H9 (cell line): ENCODE data around the gene PCDHGB1. TPM values are rescaled to one million over a fixed set of nuclear protein-coding genes. Genes with fewer than 3 reads are reported as not detected.

ENCODE experiments used
- DNase-seq: peaks from one replicate; pipeline ENCODE4 v3.0.0-alpha.2; 2017
- H2AFZ ChIP-seq: one replicate; pipeline ENCODE4 v1.6.1; 2013; ENCODE audit warnings: mild to moderate bottlenecking, low read length, control low read depth, moderate library complexity
- H2AK5ac ChIP-seq: 2 replicates; pipeline ENCODE4 v1.6.1; 2013; ENCODE audit warnings: low read length, control low read depth, mixed read lengths; ENCODE audit not compliant: insufficient read length
- H2BK120ac ChIP-seq: one replicate; pipeline ENCODE4 v1.6.1; 2013; ENCODE audit warnings: low read depth, mild to moderate bottlenecking, low read length, control low read depth, inconsistent platforms; ENCODE audit not compliant: poor library complexity, severe bottlenecking
- H2BK12ac ChIP-seq: 2 replicates; pipeline ENCODE4 v1.6.1; 2013; ENCODE audit warnings: low read length, control low read depth, mixed read lengths, low read depth; ENCODE audit not compliant: insufficient read length
- H2BK15ac ChIP-seq: 2 replicates; pipeline ENCODE4 v1.6.1; 2013; ENCODE audit warnings: low read depth, low read length, control low read depth
- H2BK20ac ChIP-seq: one replicate; pipeline ENCODE4 v1.6.1; 2013; ENCODE audit warnings: low read depth, mild to moderate bottlenecking, low read length, control low read depth, inconsistent platforms; ENCODE audit not compliant: poor library complexity, severe bottlenecking
- H2BK5ac ChIP-seq: 2 replicates; pipeline ENCODE4 v1.6.1; 2013; ENCODE audit warnings: low read length, control low read depth, mixed read lengths; ENCODE audit not compliant: insufficient read length
- H3K14ac ChIP-seq: 2 replicates; pipeline ENCODE4 v1.6.1; 2013; ENCODE audit warnings: low read length, control low read depth; ENCODE audit not compliant: insufficient read depth
- H3K18ac ChIP-seq: 2 replicates; pipeline ENCODE4 v1.6.1; 2013; ENCODE audit warnings: low read depth, mild to moderate bottlenecking, mixed read lengths, low read length, control low read depth; ENCODE audit not compliant: insufficient read length
- H3K23ac ChIP-seq: 2 replicates; pipeline ENCODE4 v1.6.1; 2013; ENCODE audit warnings: low read length, control low read depth, mixed read lengths, low read depth; ENCODE audit not compliant: insufficient read length
- H3K23me2 ChIP-seq: 2 replicates; pipeline ENCODE4 v1.6.1; 2013; ENCODE audit warnings: low read depth, mild to moderate bottlenecking, mixed read lengths, low read length, control low read depth; ENCODE audit not compliant: insufficient read length, poor library complexity, severe bottlenecking
- H3K27ac ChIP-seq: 2 replicates; pipeline ENCODE4 v1.5.1; 2013; ENCODE audit warnings: low read length, control low read depth, mixed read lengths, low read depth; ENCODE audit not compliant: insufficient read length
- H3K27me3 ChIP-seq: 2 replicates; pipeline ENCODE4 v1.6.1; 2013; ENCODE audit warnings: low read length, control low read depth, inconsistent platforms; ENCODE audit not compliant: insufficient read depth
- H3K4ac ChIP-seq: 2 replicates; pipeline ENCODE4 v1.6.1; 2013; ENCODE audit warnings: low read depth, mild to moderate bottlenecking, control low read depth, inconsistent platforms, low read length, moderate library complexity
- H3K4me1 ChIP-seq: 2 replicates; pipeline ENCODE4 v1.6.1; 2013; ENCODE audit warnings: low read length, control low read depth, inconsistent platforms; ENCODE audit not compliant: insufficient read depth
- H3K4me2 ChIP-seq: 2 replicates; pipeline ENCODE4 v1.6.1; 2013; ENCODE audit warnings: low read length, control low read depth, mixed read lengths; ENCODE audit not compliant: insufficient read length, insufficient read depth
- H3K56ac ChIP-seq: 2 replicates; pipeline ENCODE4 v1.6.1; 2013; ENCODE audit warnings: low read depth, mild to moderate bottlenecking, mixed read lengths, low read length, control low read depth; ENCODE audit not compliant: insufficient read length
- H3K79me1 ChIP-seq: 2 replicates; pipeline ENCODE4 v1.6.1; 2013; ENCODE audit warnings: low read depth, mild to moderate bottlenecking, moderate library complexity, low read length, control low read depth, inconsistent platforms; ENCODE audit not compliant: insufficient read depth, poor library complexity, severe bottlenecking
- H3K79me2 ChIP-seq: 2 replicates; pipeline ENCODE4 v1.6.1; 2013; ENCODE audit warnings: low read length, control low read depth, inconsistent platforms; ENCODE audit not compliant: insufficient read depth
- H3K9ac ChIP-seq: 2 replicates; pipeline ENCODE4 v1.6.1; 2013; ENCODE audit warnings: low read length, control low read depth, mixed read lengths; ENCODE audit not compliant: insufficient read length; ENCODE audit errors: extremely low read depth
- H3K9me3 ChIP-seq: one replicate; pipeline ENCODE4 v1.6.1; 2013; ENCODE audit warnings: low read depth, low read length, inconsistent platforms; ENCODE audit not compliant: control insufficient read depth
- H3T11ph ChIP-seq: one replicate; pipeline ENCODE4 v1.6.1; 2013; ENCODE audit warnings: mild to moderate bottlenecking, low read length, control low read depth, inconsistent platforms
- H4K20me1 ChIP-seq: one replicate; pipeline ENCODE4 v1.6.1; 2013; ENCODE audit not compliant: control insufficient read depth, insufficient read length, insufficient read depth
- H4K5ac ChIP-seq: 2 replicates; pipeline ENCODE4 v1.6.1; 2013; ENCODE audit warnings: low read depth, mild to moderate bottlenecking, mixed read lengths, low read length, control low read depth; ENCODE audit not compliant: insufficient read length
- H4K8ac ChIP-seq: replicated peaks from 2 replicates; pipeline ENCODE4 v1.6.1; 2013; ENCODE audit warnings: low read length, control low read depth, mixed read lengths, low read depth; ENCODE audit not compliant: insufficient read length
- H4K91ac ChIP-seq: 2 replicates; pipeline ENCODE4 v1.6.1; 2013; ENCODE audit warnings: low read depth, mild to moderate bottlenecking, moderate library complexity, mixed read lengths, low read length, control low read depth; ENCODE audit not compliant: insufficient read length
- H3K27ac Mint-ChIP-seq, 3 experiments: 2 replicates in 2 of 3; 3 replicates in 1 of 3; pipeline ENCODE4 v1.8.0; 2020 to 2021; ENCODE audit warnings: mixed read lengths in 3 of 3, mild to moderate bottlenecking in 1 of 3, moderate library complexity in 1 of 3
- H3K27me3 Mint-ChIP-seq: 2 replicates; pipeline ENCODE4 v1.8.0; 2021; ENCODE audit warnings: low read depth, mild to moderate bottlenecking, moderate library complexity, mixed read lengths
- H3K36me3 Mint-ChIP-seq, 3 experiments: 2 replicates in 2 of 3; 3 replicates in 1 of 3; pipeline ENCODE4 v1.8.0; 2020 to 2021; ENCODE audit warnings: low read depth in 3 of 3, mixed read lengths in 3 of 3; ENCODE audit not compliant: insufficient read depth in 1 of 3
- H3K4me1 Mint-ChIP-seq, 2 experiments: 2 replicates each; pipeline ENCODE4 v1.8.0; 2020; ENCODE audit warnings: mixed read lengths in 2 of 2
- H3K4me3 Mint-ChIP-seq, 2 experiments: 2 replicates in 1 of 2; 3 replicates in 1 of 2; pipeline ENCODE4 v1.8.0; 2020 to 2021; ENCODE audit warnings: mild to moderate bottlenecking in 2 of 2, mixed read lengths in 2 of 2, moderate library complexity in 1 of 2
- H3K9me3 Mint-ChIP-seq, 2 experiments: 2 replicates in 1 of 2; 3 replicates in 1 of 2; pipeline ENCODE4 v1.8.0; 2020; ENCODE audit warnings: mild to moderate bottlenecking in 2 of 2, mixed read lengths in 2 of 2, moderate library complexity in 1 of 2
- WGBS: extraction: QIAGEN DNeasy Blood & Tissue Kit; methylation state at CpG from one replicate; pipeline ENCODE4 v1.1.7; 2013; ENCODE audit warnings: missing lambda C conversion rate, low lambda C conversion rate, mixed read lengths; ENCODE audit not compliant: insufficient read length; ENCODE audit errors: extremely low coverage; 5-methylcytosine and 5-hydroxymethylcytosine counted together
- total RNA-seq: library from RNA; stranded (reverse); gene quantifications from 2 replicates; pipeline ENCODE4 v1.2.1, GENCODE V29; 2021
- TF ChIP-seq, protein P1 (sequence below): fragments of 200-600 bp; sonication (generic); conservative IDR thresholded peaks from 3 replicates; pipeline ENCODE4 v1.8.0; 2021; ENCODE audit warnings: antibody characterized with exemption, mild to moderate bottlenecking

Gene PCDHGB1
- total RNA-seq, 1 experiment from 2014 or later = 5.0 TPM

DNA sequence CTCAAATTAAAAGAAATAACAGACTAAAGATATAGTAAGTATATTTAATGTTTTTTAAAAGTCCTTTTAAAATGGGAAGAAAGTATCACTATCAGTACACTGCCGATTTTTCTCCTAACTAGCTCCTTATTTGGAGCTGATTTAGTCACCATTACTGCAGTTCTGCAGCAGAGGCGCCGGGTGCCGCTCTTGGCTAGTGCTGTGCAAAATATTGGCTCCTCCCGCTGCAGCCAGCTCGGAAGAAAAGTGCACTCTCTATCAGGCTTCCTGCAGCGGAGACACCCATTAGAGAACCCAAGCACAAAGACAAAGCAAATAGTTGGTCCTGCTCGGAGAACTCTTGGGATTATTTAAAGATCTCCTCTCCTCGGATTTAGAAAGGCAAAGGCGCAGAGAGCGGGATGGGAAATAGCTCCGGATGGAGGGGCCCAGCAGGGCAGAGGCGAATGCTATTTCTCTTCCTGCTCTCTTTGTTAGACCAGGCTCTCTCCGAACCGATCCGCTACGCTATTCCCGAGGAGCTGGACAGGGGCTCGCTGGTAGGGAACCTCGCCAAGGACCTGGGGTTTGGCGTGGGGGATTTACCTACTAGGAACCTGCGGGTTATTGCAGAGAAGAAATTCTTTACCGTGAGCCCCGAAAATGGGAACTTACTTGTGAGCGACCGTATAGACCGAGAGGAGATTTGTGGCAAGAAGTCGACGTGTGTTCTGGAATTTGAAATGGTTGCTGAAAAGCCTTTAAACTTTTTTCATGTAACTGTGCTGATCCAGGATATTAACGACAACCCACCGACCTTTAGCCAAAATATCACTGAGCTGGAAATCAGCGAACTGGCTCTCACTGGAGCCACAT lies 20.3 kb downstream of the PCDHGB1 start, which contains the start of gene PCDHGB3:
Gene PCDHGB3, plus strand, starts transcription at position 249 of the 855 bp plus-strand sequence. Its CDS starts 153 bp downstream, at position 402.
- H4K91ac ChIP-seq = no peak within 1 kb of the TSS
- no peak within 1 kb of the TSS for H3K23ac ChIP-seq
- H3K23me2 ChIP-seq = no peaks in the 10 kb centered on the region
- no peak within 1 kb of the TSS for H3K4me2 ChIP-seq
- no peak within 1 kb of the TSS for H2BK120ac ChIP-seq
- Mint-ChIP-seq H3K9me3 (peaks cover 60 to 63% of the 10 kb centered on the region in 2 experiments), H3K4me1 (no peaks in the 10 kb centered on the region), H3K27me3 (peaks cover 10% of the 10 kb centered on the region), H3K4me3 (no peak within 1 kb of the TSS; a peak in 2 of 5 replicates), H3K36me3 (peaks cover 35 to 50% (median 47%) of the 10 kb centered on the region in 3 experiments), H3K27ac (peak within 1 kb of the TSS in 1 of 3 experiments; percentile 34; a peak in 1 of 7 replicates)
- peak; percentile 32 for DNase-seq
- H2BK15ac ChIP-seq = no peak within 1 kb of the TSS
- no CpG with 5 or more reads among the region's 32 CpGs for WGBS
- no peak within 1 kb of the TSS for H3K9ac ChIP-seq
- no peak within 1 kb of the TSS for H3T11ph ChIP-seq
- no peak within 1 kb of the TSS for H2AFZ ChIP-seq
- H3K27ac ChIP-seq = no peak within 1 kb of the TSS
- peaks cover 38% of the 10 kb centered on the region for H3K9me3 ChIP-seq
- no peaks in the 10 kb centered on the region for H3K27me3 ChIP-seq
- TF ChIP-seq, protein P1, sequence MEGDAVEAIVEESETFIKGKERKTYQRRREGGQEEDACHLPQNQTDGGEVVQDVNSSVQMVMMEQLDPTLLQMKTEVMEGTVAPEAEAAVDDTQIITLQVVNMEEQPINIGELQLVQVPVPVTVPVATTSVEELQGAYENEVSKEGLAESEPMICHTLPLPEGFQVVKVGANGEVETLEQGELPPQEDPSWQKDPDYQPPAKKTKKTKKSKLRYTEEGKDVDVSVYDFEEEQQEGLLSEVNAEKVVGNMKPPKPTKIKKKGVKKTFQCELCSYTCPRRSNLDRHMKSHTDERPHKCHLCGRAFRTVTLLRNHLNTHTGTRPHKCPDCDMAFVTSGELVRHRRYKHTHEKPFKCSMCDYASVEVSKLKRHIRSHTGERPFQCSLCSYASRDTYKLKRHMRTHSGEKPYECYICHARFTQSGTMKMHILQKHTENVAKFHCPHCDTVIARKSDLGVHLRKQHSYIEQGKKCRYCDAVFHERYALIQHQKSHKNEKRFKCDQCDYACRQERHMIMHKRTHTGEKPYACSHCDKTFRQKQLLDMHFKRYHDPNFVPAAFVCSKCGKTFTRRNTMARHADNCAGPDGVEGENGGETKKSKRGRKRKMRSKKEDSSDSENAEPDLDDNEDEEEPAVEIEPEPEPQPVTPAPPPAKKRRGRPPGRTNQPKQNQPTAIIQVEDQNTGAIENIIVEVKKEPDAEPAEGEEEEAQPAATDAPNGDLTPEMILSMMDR = peak; percentile 44; the same call in 2 of the 3 replicates
- H4K20me1 ChIP-seq = no peaks in the 10 kb centered on the region
- no peak within 1 kb of the TSS for H3K56ac ChIP-seq
- no peaks in the 10 kb centered on the region for H3K4me1 ChIP-seq
- H4K5ac ChIP-seq = no peak within 1 kb of the TSS
- H3K14ac ChIP-seq = no peak within 1 kb of the TSS
- no peaks in the 10 kb centered on the region for H3K79me2 ChIP-seq
- H3K18ac ChIP-seq = no peak within 1 kb of the TSS
- no peak within 1 kb of the TSS for H2BK5ac ChIP-seq
- no peak within 1 kb of the TSS for H2BK12ac ChIP-seq
- H2AK5ac ChIP-seq = no peak within 1 kb of the TSS
- H2BK20ac ChIP-seq = no peak within 1 kb of the TSS
- H3K79me1 ChIP-seq = no peaks in the 10 kb centered on the region
- H4K8ac ChIP-seq = no peak within 1 kb of the TSS
- H3K4ac ChIP-seq = no peak within 1 kb of the TSS
